Ovary (tissue), 3 donors: ENCODE measurements around the gene SOCS3.

Source experiments
- CTCF ChIP-seq, 3 donors: fragments of 450-650 bp in 2 of 3; fragments of 200-600 bp in 1 of 3; IDR thresholded peaks; one replicate each; pipeline versions ENCODE4 v1.5.1 to v1.8.0; 2016 to 2022; ENCODE audit warnings: antibody characterized with exemption in 3 of 3, mild to moderate bottlenecking in 1 of 3
- EP300 ChIP-seq: sonication (generic); formaldehyde crosslinking; IDR thresholded peaks from one replicate; pipeline ENCODE4 v1.6.1; 2017; ENCODE audit warnings: antibody characterized with exemption
- POLR2A ChIP-seq: fragments of 450-650 bp; IDR thresholded peaks from one replicate; pipeline ENCODE4 v1.6.1; 2017; ENCODE audit warnings: antibody characterized with exemption, mild to moderate bottlenecking, moderate library complexity
- donor health status: DM: no; HTN: no; CAD: no.

- peak in 1 of 3 donors; percentile 29 for TF ChIP-seq CTCF (IDR thresholded peaks at IDR 0.05)
- TF ChIP-seq POLR2A: no peak
- TF ChIP-seq EP300: peak; percentile 47
Observed at GRCh38 chr17:78359321-78359996, 418 bp downstream of the SOCS3 start.
